IMR-90 (cell line): Measurements from ENCODE around the gene SPART. TPM values are rescaled to one million over a fixed set of nuclear protein-coding genes. Genes with fewer than 3 reads are reported as not detected.

Experiments used
- ATAC-seq: fragments of 200-7000 bp; cut with Tn5 transposase; 2 replicates; pipeline ENCODE4 v1.9.1; 2020; ENCODE audit warnings: low read depth, mild to moderate bottlenecking, moderate library complexity
- BruUV-seq: library from RNA; stranded (reverse); fragments of 400-500 nt; replicated peaks from 2 replicates; lab custom pipeline; 2021; lab: Mats Ljungman, UMichigan
- CTCF ChIA-PET: fragments of 300-600 bp; formaldehyde crosslinking; extraction: SDS; loops from one replicate; lab custom pipeline; 2021; ENCODE audit warnings: antibody characterized with exemption; lab: Yijun Ruan, JAX
- POLR2A ChIA-PET: fragments of 300-600 bp; sonication (Branson Sonifier 250); formaldehyde crosslinking; loops from one replicate; lab custom pipeline; 2022; ENCODE audit warnings: antibody characterized with exemption; ENCODE audit not compliant: unreplicated experiment; lab: Charles Lee
- DNase-seq: peaks from one replicate; pipeline ENCODE4 v3.0.0; 2013
- H2AFZ ChIP-seq: replicated peaks from 2 replicates; pipeline ENCODE3; 2013; ENCODE audit warnings: low read length, mild to moderate bottlenecking; ENCODE audit not compliant: poor library complexity
- H2AK5ac ChIP-seq: 2 replicates; pipeline ENCODE4 v1.6.1; 2013; ENCODE audit warnings: low read depth, low read length, inconsistent platforms
- H2AK9ac ChIP-seq: replicated peaks from 2 replicates; pipeline ENCODE3; 2013; ENCODE audit warnings: mild to moderate bottlenecking, low read depth, low read length, moderate library complexity; ENCODE audit not compliant: poor library complexity
- H2BK120ac ChIP-seq: 2 replicates; pipeline ENCODE4 v1.6.1; 2013; ENCODE audit warnings: low read depth, low read length, inconsistent platforms
- H2BK15ac ChIP-seq: 3 replicates; pipeline ENCODE4 v1.6.1; 2013; ENCODE audit warnings: low read depth, low read length, inconsistent platforms
- H2BK20ac ChIP-seq: 2 replicates; pipeline ENCODE4 v1.6.1; 2013; ENCODE audit warnings: low read depth, mild to moderate bottlenecking, inconsistent platforms, low read length, moderate library complexity
- H2BK5ac ChIP-seq: 2 replicates; pipeline ENCODE4 v1.6.1; 2013; ENCODE audit warnings: mild to moderate bottlenecking, low read depth, low read length, inconsistent platforms; ENCODE audit not compliant: poor library complexity, severe bottlenecking
- H3K14ac ChIP-seq: replicated peaks from 2 replicates; pipeline ENCODE4 v1.6.1; 2013; ENCODE audit warnings: low read depth, low read length, inconsistent platforms
- H3K18ac ChIP-seq: 2 replicates; pipeline ENCODE4 v1.6.1; 2013; ENCODE audit warnings: low read depth, low read length, control low read depth
- H3K23ac ChIP-seq: 2 replicates; pipeline ENCODE4 v1.6.1; 2013; ENCODE audit warnings: low read depth, low read length, inconsistent platforms
- H3K27ac ChIP-seq: 2 replicates; pipeline ENCODE4 v1.5.1; 2013; ENCODE audit warnings: mild to moderate bottlenecking, control low read depth, low read length; ENCODE audit not compliant: insufficient read depth
- H3K27me3 ChIP-seq: 2 replicates; pipeline ENCODE4 v1.6.1; 2013; ENCODE audit warnings: low read length; ENCODE audit not compliant: control insufficient read depth, insufficient read depth
- H3K36me3 ChIP-seq: 2 replicates; pipeline ENCODE4 v1.6.1; 2013; ENCODE audit warnings: low read length, mixed read lengths; ENCODE audit not compliant: control insufficient read depth, insufficient read depth
- H3K4ac ChIP-seq: 2 replicates; pipeline ENCODE4 v1.6.1; 2013; ENCODE audit warnings: low read depth, low read length, inconsistent platforms
- H3K4me1 ChIP-seq: 2 replicates; pipeline ENCODE4 v1.6.1; 2013; ENCODE audit warnings: low read length, mixed read lengths; ENCODE audit not compliant: control insufficient read depth, insufficient read depth
- H3K4me2 ChIP-seq: 2 replicates; pipeline ENCODE4 v1.6.1; 2013; ENCODE audit warnings: low read depth, mild to moderate bottlenecking, control low read depth, low read length, moderate library complexity
- H3K4me3 ChIP-seq: 2 replicates; pipeline ENCODE4 v1.5.1; 2013; ENCODE audit warnings: low read depth, mild to moderate bottlenecking, control low read depth, low read length, moderate library complexity; ENCODE audit not compliant: insufficient read depth
- H3K56ac ChIP-seq: 2 replicates; pipeline ENCODE4 v1.6.1; 2013; ENCODE audit warnings: low read length, inconsistent platforms; ENCODE audit not compliant: insufficient read depth; ENCODE audit errors: extremely low read depth
- H3K79me1 ChIP-seq, 2 experiments: 2 replicates each; pipeline ENCODE4 v1.6.1; 2013; ENCODE audit warnings: low read length in 2 of 2, inconsistent platforms in 1 of 2, low read depth in 1 of 2
- H3K9ac ChIP-seq: 2 replicates; pipeline ENCODE4 v1.6.1; 2013; ENCODE audit warnings: low read depth, low read length, control low read depth
- H3K9me1 ChIP-seq: 2 replicates; pipeline ENCODE4 v1.6.1; 2013; ENCODE audit warnings: low read length, inconsistent platforms; ENCODE audit not compliant: insufficient read depth
- H3K9me3 ChIP-seq: 2 replicates; pipeline ENCODE4 v1.6.1; 2013; ENCODE audit warnings: low read length; ENCODE audit not compliant: control insufficient read depth, insufficient read depth
- H4K20me1 ChIP-seq: 2 replicates; pipeline ENCODE4 v1.6.1; 2013; ENCODE audit warnings: low read length, inconsistent platforms; ENCODE audit not compliant: insufficient read depth
- H4K5ac ChIP-seq: 2 replicates; pipeline ENCODE4 v1.6.1; 2013; ENCODE audit warnings: mild to moderate bottlenecking, low read depth, low read length, control low read depth
- H4K8ac ChIP-seq, 2 experiments: 2 replicates each; pipeline ENCODE4 v1.6.1; 2013; ENCODE audit warnings: low read depth in 2 of 2, low read length in 2 of 2, control low read depth in 1 of 2, inconsistent platforms in 1 of 2
- H4K91ac ChIP-seq: 2 replicates; pipeline ENCODE4 v1.6.1; 2013; ENCODE audit warnings: low read depth, low read length, inconsistent platforms; ENCODE audit not compliant: insufficient read depth
- CHD1 ChIP-seq: IDR thresholded peaks from 2 replicates; pipeline ENCODE4 v1.6.1; 2012; ENCODE audit warnings: low read depth, low read length, improper control_type of control experiment
- MAZ ChIP-seq: IDR thresholded peaks from 2 replicates; pipeline ENCODE4 v1.6.1; 2012; ENCODE audit warnings: low read depth, mild to moderate bottlenecking, low read length, improper control_type of control experiment, moderate library complexity, borderline replicate concordance
- POLR2A ChIP-seq: IDR thresholded peaks from 2 replicates; pipeline ENCODE4 v1.6.1; 2012; ENCODE audit warnings: mild to moderate bottlenecking, low read depth, low read length
- WGBS, 2 experiments: methylation state at CpG; one replicate each; pipeline versions ENCODE4 v1.1.5 to v1.1.7; 2013; ENCODE audit warnings: missing lambda C conversion rate in 2 of 2; ENCODE audit not compliant: insufficient read length in 1 of 2; ENCODE audit errors: extremely low coverage in 2 of 2; 5-methylcytosine and 5-hydroxymethylcytosine counted together
- dilution Hi-C: fragments of 300-500 bp; cut with HindIII; formaldehyde crosslinking; loops from one replicate; pipeline ENCODE4 v1.14.3; 2018; ENCODE audit warnings: low sequenced_read_pairs; ENCODE audit not compliant: unreplicated experiment
- in situ Hi-C: fragments of 300-500 bp; cut with MboI; formaldehyde crosslinking; loops from 3 replicates; pipeline ENCODE4 v1.14.3; 2019; ENCODE audit warnings: low sequenced_read_pairs, inconsistent platforms, mixed read lengths
- intact Hi-C: fragments of 100-400 bp; cut with micrococcal nuclease; formaldehyde crosslinking; loops from 2 replicates; pipeline ENCODE4 v1.10.0; 2022
- polyA plus RNA-seq, 3 experiments: library from polyadenylated mRNA; depleted of rRNA; stranded (reverse); fragments of >200 nt; gene quantifications; 2 replicates each; pipeline ENCODE4 v1.2.3, GENCODE V29; 2012; ENCODE audit warnings: low replicate concordance in 1 of 3
- total RNA-seq: library from RNA; depleted of rRNA; stranded (reverse); fragments of >200 nt; gene quantifications from 2 replicates; pipeline ENCODE4 v1.2.3, GENCODE V29; 2012

The SPART gene
- total and polyA plus RNA-seq, 2 of the 4 experiments (the other 2 are of a cell fraction) = 43.8 to 110 TPM

GRCh38 chr13:36313047-36313969, 32.9 kb downstream of the SPART start (continued):
- TF ChIP-seq POLR2A (no peak), CHD1 (no peak)

- peak; percentile 38 for DNase-seq
- H4K91ac ChIP-seq = no peak overlapping the region
- H3K4ac ChIP-seq = no peak overlapping the region
- no peak overlapping the region for H2BK5ac ChIP-seq
- H3K56ac ChIP-seq = no peak overlapping the region
- H3K4me1 ChIP-seq = peaks cover 2% of the 10 kb centered on the region; the same call in 1 of the 2 replicates
- H3K23ac ChIP-seq = no peak overlapping the region
- BruUV-seq = no TSS peak
- ChIA-PET POLR2A (no interaction called here), CTCF (no interaction called here)
- no peak for ATAC-seq
- H3K18ac ChIP-seq = no peak overlapping the region
- H3K79me1 ChIP-seq = peaks cover 11 to 18% of the 10 kb centered on the region in 2 experiments
- H3K4me2 ChIP-seq = no peak overlapping the region
- no peaks in the 10 kb centered on the region for H3K9me3 ChIP-seq
- no peak overlapping the region for H4K8ac ChIP-seq
- H2BK20ac ChIP-seq = no peak overlapping the region
- in situ Hi-C loops = no loop called here
- H3K36me3 ChIP-seq = peaks cover 26% of the 10 kb centered on the region
- no peak overlapping the region for H3K27ac ChIP-seq
- H3K9me1 ChIP-seq = 0 out of 2 replicates have a peak, but pooled peaks cover 3% of the 10 kb centered on the region
- dilution Hi-C loops = no loop called here
- no peak for TF ChIP-seq MAZ
- no peak overlapping the region for H3K14ac ChIP-seq
- no peak overlapping the region for H2AK9ac ChIP-seq
- H3K4me3 ChIP-seq = no peak overlapping the region
- H4K5ac ChIP-seq = no peak overlapping the region
- no peaks in the 10 kb centered on the region for H3K27me3 ChIP-seq
- H2BK15ac ChIP-seq = no peak overlapping the region
- H2AFZ ChIP-seq = no peak overlapping the region
- H4K20me1 ChIP-seq = no peaks in the 10 kb centered on the region
- no peak overlapping the region for H2BK120ac ChIP-seq
- H3K9ac ChIP-seq = no peak overlapping the region
- intact Hi-C loops = no loop called here
- 100% methylated on average over 2 of the region's 7 CpGs; no CpG with 5 or more reads in 1 of the 2 experiments for WGBS, 2 experiments
- H2AK5ac ChIP-seq = no peak overlapping the region
Observed at GRCh38 chr13:36310417-36311108, 35.6 kb downstream of the SPART start.
